Hematopoietic multipotent progenitor cell treated with erythropoietin and hydrocortisone succinate and interleukin-3 and kit ligand, for 8 days (in vitro differentiated cells): ENCODE measurements around the gene KIAA0825.
"Not testable (repeated sequence)": the region's sequence is repeated elsewhere in the genome, so short reads cannot be mapped to it uniquely, and the experiment has no call there.

ENCODE experiments used
- DNase-seq: peaks from one replicate; pipeline ENCODE4 v3.0.0-alpha.2; 2015

The KIAA0825 gene

GRCh38 chr5:94154672-94155071 is 463.7 kb downstream of the KIAA0825 start:
- DNase-seq = no peak

DNA sequence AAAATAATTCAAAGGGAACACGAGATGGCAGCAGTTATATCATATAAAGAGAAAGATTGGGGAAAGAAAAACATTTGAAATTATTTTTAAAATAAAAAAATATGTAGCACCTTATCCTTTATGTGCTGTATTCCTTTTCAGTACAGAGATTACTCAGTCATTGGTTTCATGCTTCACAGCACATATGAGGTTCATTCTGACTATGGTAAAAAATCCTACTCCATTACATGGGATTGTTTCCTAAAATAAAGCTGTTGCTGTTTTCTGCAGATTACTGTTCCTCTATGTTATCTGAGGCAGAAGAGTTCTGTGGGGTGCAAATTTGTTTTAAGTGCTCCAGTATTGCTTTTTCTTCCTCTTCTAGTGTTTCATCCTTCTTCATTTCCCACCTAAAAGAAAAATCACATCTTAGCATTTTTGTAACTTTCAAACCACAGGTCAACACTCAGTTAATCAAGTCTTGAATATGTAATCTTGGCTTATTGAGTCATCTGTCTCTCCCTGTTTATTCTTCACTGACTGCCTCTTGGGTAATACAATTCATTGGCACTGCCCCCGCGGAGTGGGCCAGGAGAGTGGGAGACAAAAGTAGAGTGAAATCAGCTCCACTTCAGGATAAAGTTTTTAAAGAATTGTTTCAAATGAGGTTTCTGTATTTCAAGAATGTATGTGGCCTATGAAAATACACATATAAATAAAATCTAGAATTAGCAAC is 464.5 kb downstream of the KIAA0825 start:
- DNase-seq = no peak

DNA sequence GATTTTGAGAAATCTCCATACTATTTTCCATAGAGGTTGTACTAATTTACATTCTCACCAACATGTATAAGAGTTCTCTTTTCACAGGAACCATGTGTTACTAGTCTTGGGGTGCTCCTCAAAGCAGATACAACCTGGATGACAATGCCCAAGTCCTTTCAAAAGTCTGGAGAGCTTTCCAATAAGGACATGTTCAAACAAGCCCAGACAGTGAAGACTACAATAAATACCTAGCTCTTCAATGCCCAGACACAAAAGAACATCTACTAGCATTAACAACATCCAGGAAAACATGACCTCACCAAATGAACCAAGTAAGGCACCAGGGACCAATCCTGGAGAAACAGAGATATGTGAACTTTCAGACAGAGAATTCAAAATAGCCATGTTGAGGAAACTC is 474.8 kb downstream of the KIAA0825 start:
- not testable (repeated sequence) for DNase-seq

- no peak for DNase-seq
Observed at GRCh38 chr5:94140300-94140699, 478.1 kb downstream of the KIAA0825 start.

DNA sequence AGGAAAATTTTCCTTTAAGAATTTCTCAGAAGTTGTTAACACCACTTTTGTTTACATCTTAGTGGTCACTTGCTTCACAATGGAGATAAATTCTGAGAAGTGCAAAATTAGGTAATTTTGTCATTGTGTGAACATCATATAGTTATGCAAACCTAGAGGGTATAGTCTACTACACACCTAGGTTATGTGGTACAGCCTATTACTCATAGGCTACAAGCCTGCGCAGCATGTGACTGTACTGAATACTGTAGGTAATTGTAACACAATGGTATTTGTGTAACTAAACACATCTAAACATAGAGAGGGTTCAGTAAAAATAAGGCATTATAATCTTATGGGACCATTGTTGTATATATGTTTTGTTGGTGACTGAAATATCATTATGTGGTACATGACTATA is 488.3 kb downstream of the KIAA0825 start:
- no peak for DNase-seq

- DNase-seq = no peak
Observed at GRCh38 chr5:94125107-94125506, 493.3 kb downstream of the KIAA0825 start.

DNA sequence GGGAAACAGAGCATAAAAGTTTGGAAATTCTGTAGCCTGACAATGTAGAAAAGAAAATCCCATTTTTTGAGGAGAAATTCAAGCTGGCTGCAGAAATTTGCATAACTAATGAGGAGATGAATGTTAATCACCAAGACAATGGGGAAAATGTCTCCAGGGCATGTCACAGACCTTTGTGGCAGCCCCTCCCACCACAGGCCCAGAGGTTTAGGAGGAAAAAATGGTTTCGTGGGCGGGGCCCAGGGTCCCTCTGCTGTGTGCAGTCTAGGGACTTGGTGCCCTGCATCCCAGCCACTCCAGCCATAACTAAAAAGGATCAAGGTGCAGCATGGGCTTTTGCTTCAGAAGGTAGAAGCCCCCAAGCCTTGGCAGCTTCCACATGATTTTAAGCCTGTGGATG is 502.1 kb downstream of the KIAA0825 start:
- DNase-seq = not testable (repeated sequence)

DNA sequence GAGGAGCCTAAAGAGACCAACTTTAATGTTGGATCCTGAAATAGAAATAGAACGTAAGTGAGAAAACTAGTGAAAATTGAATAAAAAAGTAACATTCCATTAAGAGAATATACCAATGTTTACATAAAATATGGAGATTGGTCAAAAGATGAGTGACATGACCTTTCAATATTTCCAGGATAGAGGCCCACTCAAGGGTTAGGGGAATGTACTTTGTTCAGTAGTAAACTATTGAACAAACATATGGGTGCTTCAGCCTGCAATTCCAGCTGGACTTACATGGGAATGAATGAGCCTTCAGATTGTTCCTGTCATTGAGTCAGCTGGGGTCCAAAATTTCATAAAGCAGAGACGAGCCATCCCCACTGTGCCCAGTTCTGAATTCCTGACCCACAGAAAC is 505.3 kb downstream of the KIAA0825 start:
- DNase-seq = no peak

- peak; percentile 96 for DNase-seq
Observed at GRCh38 chr5:94111209-94112004, 507.0 kb downstream of the KIAA0825 start.

DNA sequence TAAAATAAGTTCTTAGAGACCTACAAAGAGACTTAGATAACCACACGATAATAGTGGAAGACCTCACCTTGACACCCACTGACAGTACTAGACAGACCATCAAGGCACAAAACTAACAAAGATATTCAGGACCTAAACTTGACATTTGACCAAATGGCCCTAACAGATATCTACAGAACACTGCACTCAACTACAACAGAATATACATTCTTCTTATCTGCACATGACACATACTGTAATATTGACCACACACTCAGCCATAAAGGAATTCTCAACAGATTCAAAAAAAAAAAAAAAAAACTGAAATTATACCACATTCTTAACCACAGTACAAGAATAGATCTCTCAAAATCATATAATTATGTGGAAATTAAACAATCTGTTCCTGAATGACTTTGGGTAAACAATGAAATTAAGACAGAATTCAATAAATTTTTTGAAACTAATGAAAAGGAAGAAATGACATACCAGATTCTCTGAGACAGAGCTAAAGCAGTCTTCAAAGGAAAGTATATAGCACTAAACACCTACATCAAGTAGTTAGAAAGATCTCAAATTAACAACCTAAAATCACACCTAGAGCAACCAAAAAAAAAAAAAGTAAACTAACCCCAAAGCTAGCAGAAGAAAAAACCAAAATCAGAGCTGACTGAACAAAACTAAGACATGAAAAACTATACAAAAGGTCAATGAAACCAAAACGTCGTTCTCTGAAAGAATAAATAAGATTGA is 514.7 kb downstream of the KIAA0825 start:
- DNase-seq = peak; percentile 62
